Activated T-cell treated with anti-CD3 and anti-CD28 coated beads, Interleukin-2, amount 50 U/mL, for 24 hours (primary cell): ENCODE results near the gene IRF4.

Experiments
- DNase-seq: peaks from one replicate; pipeline ENCODE4 v3.0.0-alpha.2; 2020
- H3K27ac Mint-ChIP-seq: 2 replicates; pipeline ENCODE4 v1.8.0; 2020; ENCODE audit warnings: mild to moderate bottlenecking, mixed read lengths
- H3K27me3 Mint-ChIP-seq: 2 replicates; pipeline ENCODE4 v1.8.0; 2020; ENCODE audit warnings: mixed read lengths
- H3K36me3 Mint-ChIP-seq: 2 replicates; pipeline ENCODE4 v1.8.0; 2020; ENCODE audit warnings: low read depth, mixed read lengths
- H3K4me1 Mint-ChIP-seq: 2 replicates; pipeline ENCODE4 v1.8.0; 2020; ENCODE audit warnings: low read depth, mixed read lengths
- H3K4me3 Mint-ChIP-seq: 2 replicates; pipeline ENCODE4 v1.8.0; 2020; ENCODE audit warnings: mild to moderate bottlenecking, moderate library complexity, mixed read lengths
- H3K9me3 Mint-ChIP-seq: 2 replicates; pipeline ENCODE4 v1.8.0; 2020; ENCODE audit warnings: mixed read lengths

IRF4 gene

DNA sequence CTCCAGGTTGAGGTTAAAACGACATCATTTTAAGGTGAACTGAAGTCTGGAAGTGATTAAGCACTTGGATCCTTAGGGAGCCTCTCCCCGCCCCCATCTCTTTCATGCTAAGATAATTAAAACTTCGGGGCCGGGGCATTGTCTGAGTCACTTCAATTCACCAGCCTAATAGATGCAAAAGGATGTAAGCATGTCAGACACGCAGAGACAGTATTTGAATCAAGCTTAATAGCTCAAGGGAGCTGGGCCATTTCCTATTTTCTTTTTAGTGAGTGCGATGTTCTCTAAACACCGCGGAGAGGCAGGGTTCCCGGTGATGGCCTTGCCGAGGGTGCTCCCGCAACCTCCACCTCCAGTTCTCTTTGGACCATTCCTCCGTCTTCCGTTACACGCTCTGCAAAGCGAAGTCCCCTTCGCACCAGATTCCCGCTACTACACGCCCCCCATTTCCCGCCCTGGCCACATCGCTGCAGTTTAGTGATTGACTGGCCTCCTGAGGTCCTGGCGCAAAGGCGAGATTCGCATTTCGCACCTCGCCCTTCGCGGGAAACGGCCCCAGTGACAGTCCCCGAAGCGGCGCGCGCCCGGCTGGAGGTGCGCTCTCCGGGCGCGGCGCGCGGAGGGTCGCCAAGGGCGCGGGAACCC is 516 bp upstream of the IRF4 start:
- Mint-ChIP-seq H3K27ac (peak overlapping the region; percentile 94), H3K9me3 (no peaks in the 10 kb centered on the region), H3K27me3 (no peaks in the 10 kb centered on the region), H3K4me3 (peak overlapping the region; percentile 91), H3K36me3 (peaks cover 46% of the 10 kb centered on the region), H3K4me1 (peaks cover 46% of the 10 kb centered on the region)
- DNase-seq: no peak

DNA sequence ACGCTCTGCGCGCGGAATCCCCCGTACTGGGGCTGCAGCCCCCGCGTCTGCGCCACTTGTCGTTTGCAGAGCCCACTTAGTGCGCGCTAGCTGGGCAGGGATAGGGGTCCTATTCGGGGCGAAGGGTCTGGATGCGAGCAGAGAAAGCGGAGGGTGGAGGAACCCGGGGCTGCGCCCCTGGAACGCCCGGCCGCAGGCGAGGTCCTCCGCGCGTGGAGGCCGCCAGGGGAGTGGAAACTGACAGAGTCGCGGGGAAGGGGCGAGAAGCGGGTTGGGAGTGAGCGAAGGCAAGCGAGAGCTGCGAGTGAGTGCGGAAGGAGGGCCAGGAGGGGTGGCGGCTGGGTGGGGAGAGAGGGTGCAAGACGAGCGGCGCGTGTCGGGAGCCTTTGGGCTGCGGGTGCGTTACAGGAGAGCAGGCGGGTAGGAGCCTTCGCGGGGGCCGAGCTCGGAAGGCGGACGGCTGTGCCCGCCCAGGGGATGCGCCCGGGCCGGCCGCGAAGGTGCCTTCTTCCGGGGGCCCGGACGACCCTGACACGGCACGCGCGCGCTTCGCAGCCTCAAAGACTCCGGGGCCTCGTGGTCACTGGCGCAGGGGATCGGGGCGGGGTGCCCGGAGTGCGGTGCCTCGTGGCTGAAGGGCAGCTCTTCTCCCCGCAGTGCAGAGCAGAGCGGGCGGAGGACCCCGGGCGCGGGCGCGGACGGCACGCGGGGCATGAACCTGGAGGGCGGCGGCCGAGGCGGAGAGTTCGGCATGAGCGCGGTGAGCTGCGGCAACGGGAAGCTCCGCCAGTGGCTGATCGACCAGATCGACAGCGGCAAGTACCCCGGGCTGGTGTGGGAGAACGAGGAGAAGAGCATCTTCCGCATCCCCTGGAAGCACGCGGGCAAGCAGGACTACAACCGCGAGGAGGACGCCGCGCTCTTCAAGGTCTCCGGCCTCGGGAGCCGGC is 1.2 kb downstream of the IRF4 start:
- Mint-ChIP-seq H3K9me3 (no peaks in the 10 kb centered on the region), H3K4me3 (peak overlapping the region; percentile 91), H3K36me3 (peaks cover 59% of the 10 kb centered on the region), H3K27ac (peak overlapping the region; percentile 99), H3K27me3 (no peaks in the 10 kb centered on the region), H3K4me1 (peaks cover 58% of the 10 kb centered on the region)
- DNase-seq: peak; percentile 75

DNA sequence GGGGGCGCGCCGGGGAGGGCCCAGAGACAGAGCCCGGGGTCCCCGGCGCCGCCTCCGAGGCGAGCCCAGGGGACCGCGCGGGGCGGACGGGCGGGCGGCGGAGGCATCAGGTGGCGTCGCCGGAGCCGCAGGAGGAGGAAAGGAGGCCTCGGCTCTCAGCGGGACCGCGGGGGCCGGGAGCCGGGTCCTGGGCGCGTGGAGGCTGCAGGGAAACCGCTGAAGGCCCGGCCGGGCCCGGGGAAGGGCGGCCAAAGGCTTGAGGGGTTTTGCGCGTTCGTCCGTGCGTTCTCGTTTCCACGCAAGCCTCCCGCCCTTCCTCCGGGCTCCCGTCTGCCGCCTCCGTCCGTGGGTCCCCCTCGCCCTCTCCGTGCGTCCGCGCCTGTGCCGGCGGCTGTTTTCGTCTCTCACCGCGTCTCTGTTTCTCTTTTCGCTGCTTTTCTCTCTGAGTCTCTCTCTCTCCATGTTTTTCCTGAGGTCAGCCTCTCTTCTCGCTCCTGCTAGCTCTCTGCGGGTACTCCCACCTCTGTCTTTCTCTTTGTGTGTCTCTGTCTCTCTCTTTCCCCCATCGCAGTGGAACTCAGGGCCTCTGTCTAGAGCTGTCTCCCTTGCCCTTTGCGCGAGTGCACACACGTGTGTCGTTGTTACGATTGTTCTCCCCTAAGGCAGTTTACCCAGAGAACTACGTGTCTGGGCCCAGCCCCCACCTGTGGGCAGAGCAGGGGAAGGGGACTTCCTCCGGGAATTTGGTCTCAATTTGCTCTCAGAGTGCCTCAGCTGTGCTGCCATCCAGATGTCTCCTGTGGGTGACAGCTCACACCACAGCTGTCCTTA is 2.1 kb downstream of the IRF4 start:
- DNase-seq: peak; percentile 75
- H3K27ac Mint-ChIP-seq: peak overlapping the region; percentile 99
- H3K9me3 Mint-ChIP-seq: no peaks in the 10 kb centered on the region
- H3K36me3 Mint-ChIP-seq: peaks cover 67% of the 10 kb centered on the region
- H3K4me1 Mint-ChIP-seq: peaks cover 62% of the 10 kb centered on the region
- no peaks in the 10 kb centered on the region for H3K27me3 Mint-ChIP-seq
- H3K4me3 Mint-ChIP-seq: peak overlapping the region; percentile 91

DNA sequence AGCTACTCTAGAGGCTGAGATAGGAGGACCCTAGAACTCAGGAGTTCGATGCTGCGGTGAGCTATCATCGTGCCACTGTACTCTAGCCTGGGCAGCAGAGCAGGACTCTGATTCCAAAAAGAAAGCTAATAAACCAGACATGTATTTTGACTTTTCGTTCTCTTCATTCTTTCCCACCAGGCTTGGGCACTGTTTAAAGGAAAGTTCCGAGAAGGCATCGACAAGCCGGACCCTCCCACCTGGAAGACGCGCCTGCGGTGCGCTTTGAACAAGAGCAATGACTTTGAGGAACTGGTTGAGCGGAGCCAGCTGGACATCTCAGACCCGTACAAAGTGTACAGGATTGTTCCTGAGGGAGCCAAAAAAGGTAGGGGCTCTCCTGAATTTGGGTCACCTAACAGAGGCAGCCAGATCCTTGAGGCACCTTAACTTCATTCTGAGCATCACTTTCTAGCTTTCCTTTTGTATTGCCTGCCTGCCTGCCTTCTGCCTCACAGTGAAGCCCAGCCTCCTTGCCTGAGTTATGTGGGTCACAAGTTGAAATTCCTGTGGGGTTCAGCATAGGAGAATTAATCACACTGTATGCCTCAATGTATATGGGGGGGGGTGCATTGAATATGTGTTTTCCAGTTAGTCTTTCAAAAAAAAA is 3.2 kb downstream of the IRF4 start:
- Mint-ChIP-seq H3K36me3 (peaks cover 79% of the 10 kb centered on the region), H3K27me3 (no peaks in the 10 kb centered on the region), H3K9me3 (no peaks in the 10 kb centered on the region), H3K4me1 (peaks cover 62% of the 10 kb centered on the region), H3K27ac (peak overlapping the region; percentile 97), H3K4me3 (peak overlapping the region; percentile 91)
- peak; percentile 51 for DNase-seq

DNA sequence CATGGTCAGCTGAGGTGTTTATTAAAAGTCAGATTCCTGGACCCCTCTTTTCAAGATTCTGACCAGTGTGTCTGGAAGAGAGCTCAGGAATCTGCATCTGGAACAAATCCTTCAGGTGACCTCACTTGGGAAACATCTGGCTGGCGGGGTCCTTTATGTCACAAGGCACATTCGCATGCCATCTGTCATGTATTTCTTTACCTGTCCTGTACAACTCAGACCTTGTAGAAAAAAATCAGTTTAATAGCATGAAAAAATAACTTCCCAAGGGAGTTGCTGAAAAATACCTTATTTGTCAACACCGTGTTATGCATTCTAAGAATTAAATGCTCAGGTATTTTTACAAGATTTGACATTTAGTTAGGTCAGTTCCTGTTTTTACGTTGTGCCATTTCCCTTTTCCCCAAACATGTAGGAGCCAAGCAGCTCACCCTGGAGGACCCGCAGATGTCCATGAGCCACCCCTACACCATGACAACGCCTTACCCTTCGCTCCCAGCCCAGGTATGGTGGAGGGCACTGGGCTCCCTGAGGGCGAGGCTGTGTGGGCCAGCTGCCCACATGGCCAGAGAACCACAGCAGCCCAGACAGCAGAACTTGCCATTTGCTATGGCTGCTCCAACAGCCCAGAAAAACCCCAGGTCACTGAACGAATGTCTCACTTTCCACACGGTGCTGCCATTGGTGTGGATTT is 4.0 kb downstream of the IRF4 start:
- Mint-ChIP-seq H3K36me3 (peaks cover 86% of the 10 kb centered on the region), H3K27me3 (no peaks in the 10 kb centered on the region), H3K9me3 (no peaks in the 10 kb centered on the region), H3K4me3 (peak overlapping the region; percentile 91), H3K4me1 (peaks cover 61% of the 10 kb centered on the region), H3K27ac (peak overlapping the region; percentile 97)
- no peak for DNase-seq

DNA sequence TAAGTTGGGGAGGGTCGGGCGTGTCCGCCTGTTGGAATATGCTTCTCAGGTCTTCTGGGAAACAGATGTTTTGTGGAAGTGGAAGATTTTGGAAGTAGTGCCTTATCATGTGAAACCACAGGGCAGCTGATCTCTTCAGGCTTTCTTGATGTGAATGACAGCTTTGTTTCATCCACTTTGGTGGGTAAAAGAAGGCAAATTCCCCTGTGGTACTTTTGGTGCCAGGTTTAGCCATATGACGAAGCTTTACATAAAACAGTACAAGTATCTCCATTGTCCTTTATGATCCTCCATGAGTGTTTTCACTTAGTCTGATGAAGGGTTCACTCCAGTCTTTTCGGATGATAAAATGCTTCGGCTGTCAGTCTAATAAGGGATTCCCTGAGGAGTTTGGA is 4.6 kb downstream of the IRF4 start:
- Mint-ChIP-seq H3K36me3 (peaks cover 88% of the 10 kb centered on the region), H3K9me3 (no peaks in the 10 kb centered on the region), H3K4me3 (peak overlapping the region; percentile 91), H3K4me1 (peaks cover 60% of the 10 kb centered on the region), H3K27ac (peak overlapping the region; percentile 97), H3K27me3 (no peaks in the 10 kb centered on the region)
- no peak for DNase-seq

DNA sequence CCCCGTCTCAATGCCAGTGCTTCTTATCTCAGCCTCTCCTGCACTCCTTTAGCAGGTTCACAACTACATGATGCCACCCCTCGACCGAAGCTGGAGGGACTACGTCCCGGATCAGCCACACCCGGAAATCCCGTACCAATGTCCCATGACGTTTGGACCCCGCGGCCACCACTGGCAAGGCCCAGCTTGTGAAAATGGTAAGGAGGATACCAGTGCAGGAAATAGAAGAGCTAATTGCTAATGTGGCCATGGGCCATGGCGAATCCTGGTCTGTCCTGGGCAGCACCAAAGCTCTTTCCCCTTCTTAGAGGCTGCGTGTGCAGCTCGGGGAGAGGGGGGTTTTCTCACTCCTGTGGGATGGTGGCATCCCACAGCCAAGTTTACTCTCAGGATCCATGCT is 5.5 kb downstream of the IRF4 start:
- Mint-ChIP-seq H3K9me3 (no peaks in the 10 kb centered on the region), H3K4me3 (peak overlapping the region; percentile 77), H3K36me3 (peaks cover 90% of the 10 kb centered on the region), H3K27ac (peak overlapping the region; percentile 92), H3K4me1 (peaks cover 68% of the 10 kb centered on the region), H3K27me3 (no peaks in the 10 kb centered on the region)
- no peak for DNase-seq

DNA sequence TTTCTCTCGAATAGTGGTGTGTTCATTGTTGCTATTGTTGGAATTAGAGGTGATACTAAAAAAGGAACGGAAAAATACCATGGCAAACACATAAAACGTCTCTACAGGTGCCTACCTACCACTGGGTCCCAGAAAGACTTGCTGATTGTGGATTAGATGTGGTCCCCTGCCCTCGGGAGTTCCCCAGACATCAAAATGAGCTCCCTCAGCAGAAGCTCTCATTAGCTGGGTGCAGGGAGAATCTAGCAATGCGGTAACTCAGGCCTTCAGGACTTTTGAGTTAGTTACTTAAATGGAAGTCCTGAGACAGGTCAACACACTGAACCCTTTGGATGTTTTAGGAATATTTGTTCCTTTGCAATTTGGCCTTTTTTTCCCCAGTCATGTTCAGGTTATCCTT is 6.1 kb downstream of the IRF4 start:
- DNase-seq: no peak
- Mint-ChIP-seq H3K36me3 (peaks cover 92% of the 10 kb centered on the region), H3K4me1 (peaks cover 74% of the 10 kb centered on the region), H3K27me3 (no peaks in the 10 kb centered on the region), H3K27ac (peak overlapping the region; percentile 92), H3K9me3 (no peaks in the 10 kb centered on the region), H3K4me3 (peak overlapping the region; percentile 77)

DNA sequence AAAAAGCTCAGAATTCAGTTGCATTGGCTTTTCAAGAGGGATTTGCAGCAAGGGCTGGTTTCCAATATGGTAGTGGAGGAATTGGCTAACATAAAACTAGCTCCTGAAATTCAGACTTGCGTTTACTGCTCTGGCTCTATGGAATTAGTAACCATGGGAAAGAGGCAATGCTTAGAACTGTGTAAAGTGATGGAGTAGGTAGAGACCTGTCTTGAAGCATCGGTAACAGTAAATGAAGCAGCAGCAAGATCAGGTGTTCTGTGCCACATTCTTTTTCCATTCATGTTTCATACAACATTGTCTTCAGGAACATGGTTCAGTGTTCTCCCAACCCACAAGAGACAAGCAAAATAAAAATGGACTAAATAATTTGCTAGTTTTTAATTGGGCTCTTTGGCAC is 6.5 kb downstream of the IRF4 start:
- Mint-ChIP-seq H3K4me3 (peak overlapping the region; percentile 77), H3K27me3 (no peaks in the 10 kb centered on the region), H3K36me3 (peaks cover 92% of the 10 kb centered on the region), H3K9me3 (no peaks in the 10 kb centered on the region), H3K27ac (peak overlapping the region; percentile 92), H3K4me1 (peaks cover 78% of the 10 kb centered on the region)
- DNase-seq: no peak

DNA sequence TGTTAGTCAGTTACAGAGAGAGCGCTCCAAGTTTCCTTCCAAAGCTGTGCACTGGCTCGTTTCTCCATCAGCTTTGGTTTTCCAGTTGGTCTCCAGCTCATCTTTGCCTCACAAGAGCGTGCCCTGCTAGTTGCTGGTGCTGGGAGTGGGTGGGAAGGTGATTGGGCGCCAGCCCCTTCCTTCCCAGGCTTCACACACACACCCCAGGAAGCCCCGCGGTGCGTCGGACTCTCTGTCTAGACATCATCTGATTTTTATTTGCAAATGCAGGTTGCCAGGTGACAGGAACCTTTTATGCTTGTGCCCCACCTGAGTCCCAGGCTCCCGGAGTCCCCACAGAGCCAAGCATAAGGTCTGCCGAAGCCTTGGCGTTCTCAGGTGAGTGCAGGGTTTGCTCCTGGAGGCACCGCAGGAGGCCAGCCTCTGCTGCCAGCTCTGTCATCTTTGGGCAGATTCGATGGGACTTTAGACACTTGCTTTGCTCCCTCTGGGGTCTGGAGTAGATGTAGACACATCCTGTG is 7.1 kb downstream of the IRF4 start:
- Mint-ChIP-seq H3K36me3 (peaks cover 94% of the 10 kb centered on the region), H3K4me3 (peak overlapping the region; percentile 77), H3K27ac (peak overlapping the region; percentile 92), H3K27me3 (no peaks in the 10 kb centered on the region), H3K9me3 (no peaks in the 10 kb centered on the region), H3K4me1 (peaks cover 84% of the 10 kb centered on the region)
- peak; percentile 61 for DNase-seq

DNA sequence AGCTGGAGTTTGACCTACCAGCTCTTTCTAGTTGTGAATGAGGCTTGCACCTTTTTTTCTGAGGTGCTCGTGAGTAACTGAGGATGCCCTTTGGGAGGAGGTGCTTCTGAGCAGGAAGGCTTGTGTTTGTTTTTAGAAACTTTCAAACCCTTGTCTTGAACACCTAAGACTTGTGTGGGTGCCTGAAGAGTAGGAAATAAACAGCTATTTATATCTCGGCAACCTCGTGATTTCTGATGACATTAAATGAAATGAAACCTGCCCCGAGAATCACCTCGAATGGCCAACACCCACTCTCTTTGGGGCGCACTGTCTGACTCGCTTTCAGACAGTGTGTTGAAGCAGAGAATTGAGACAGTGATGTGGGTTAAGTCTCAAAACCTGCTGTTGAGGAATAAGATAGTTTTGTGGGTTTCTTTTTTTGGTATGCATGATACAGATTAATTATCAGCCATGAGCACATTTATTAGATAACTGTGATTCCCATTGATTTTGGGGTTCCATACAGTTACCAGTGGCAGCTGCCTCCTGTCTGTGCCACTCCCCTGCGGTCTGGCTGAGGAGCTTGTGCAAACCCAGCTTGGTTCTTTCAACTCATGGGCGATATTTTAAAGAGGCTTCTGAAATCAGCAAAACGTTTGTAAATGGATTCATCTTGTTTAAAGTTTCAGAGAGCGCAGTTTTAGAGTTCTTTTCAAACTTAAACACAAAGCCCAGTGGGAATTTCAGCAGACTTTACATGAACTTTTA is 8.4 kb downstream of the IRF4 start:
- Mint-ChIP-seq H3K4me3 (peak overlapping the region; percentile 77), H3K4me1 (peaks cover 92% of the 10 kb centered on the region), H3K9me3 (no peaks in the 10 kb centered on the region), H3K27me3 (no peaks in the 10 kb centered on the region), H3K36me3 (peaks cover 94% of the 10 kb centered on the region), H3K27ac (peak overlapping the region; percentile 92)
- DNase-seq: no peak

DNA sequence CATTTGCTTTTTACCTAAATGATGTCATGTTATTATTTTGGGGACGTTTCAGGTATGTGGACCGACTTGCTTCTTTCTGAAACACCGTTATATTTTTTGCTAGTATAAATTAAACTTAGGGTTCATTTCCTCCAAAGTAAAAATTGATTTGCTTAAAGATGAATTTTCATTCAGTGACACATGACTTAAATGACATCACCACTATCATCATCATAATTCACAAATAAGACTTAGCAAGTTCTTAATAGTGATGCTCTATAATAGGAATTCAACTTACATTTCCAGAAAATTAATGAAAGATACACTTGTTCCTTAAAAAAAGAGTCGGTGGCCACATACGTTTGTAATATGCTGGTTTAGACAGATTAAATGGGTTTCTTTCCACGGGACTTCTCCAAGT is 9.3 kb downstream of the IRF4 start:
- peaks cover 94% of the 10 kb centered on the region for H3K36me3 Mint-ChIP-seq
- peak overlapping the region; percentile 97 for H3K27ac Mint-ChIP-seq
- H3K4me1 Mint-ChIP-seq: peaks cover 91% of the 10 kb centered on the region
- DNase-seq: no peak
- no peaks in the 10 kb centered on the region for H3K9me3 Mint-ChIP-seq
- H3K4me3 Mint-ChIP-seq: peak overlapping the region; percentile 79
- no peaks in the 10 kb centered on the region for H3K27me3 Mint-ChIP-seq
